D721Med (cell line): ENCODE results near the gene FA2H.
A peak's percentile ranks its signal among the peaks of the same experiment; 100 is the strongest.
"Not testable (repeated sequence)": the region's sequence is repeated elsewhere in the genome, so short reads cannot be mapped to it uniquely, and the experiment has no call there.

ENCODE experiments used
- DNase-seq: peaks from one replicate; pipeline ENCODE4 v3.0.0; 2011; ENCODE audit warnings: low spot score; ENCODE audit not compliant: insufficient read length
- FAIRE-seq: peaks from 2 replicates; lab custom pipeline; 2011; peaks lifted over from hg19 to GRCh38; lab: Jason Lieb, UNC
- TF ChIP-seq, protein P1 (sequence below): IDR thresholded peaks from 2 replicates; pipeline ENCODE4 v1.5.1; 2012; ENCODE audit warnings: mild to moderate bottlenecking, control low read depth; ENCODE audit not compliant: insufficient read depth; ENCODE audit errors: missing control alignments

FA2H gene

GRCh38 chr16:74774223-74775139 is at the start of gene FA2H:
FA2H (minus strand) TSS chr16:74774820; CDS start chr16:74774755, 65 bp downstream.
- no peak for FAIRE-seq
- TF ChIP-seq, protein P1, sequence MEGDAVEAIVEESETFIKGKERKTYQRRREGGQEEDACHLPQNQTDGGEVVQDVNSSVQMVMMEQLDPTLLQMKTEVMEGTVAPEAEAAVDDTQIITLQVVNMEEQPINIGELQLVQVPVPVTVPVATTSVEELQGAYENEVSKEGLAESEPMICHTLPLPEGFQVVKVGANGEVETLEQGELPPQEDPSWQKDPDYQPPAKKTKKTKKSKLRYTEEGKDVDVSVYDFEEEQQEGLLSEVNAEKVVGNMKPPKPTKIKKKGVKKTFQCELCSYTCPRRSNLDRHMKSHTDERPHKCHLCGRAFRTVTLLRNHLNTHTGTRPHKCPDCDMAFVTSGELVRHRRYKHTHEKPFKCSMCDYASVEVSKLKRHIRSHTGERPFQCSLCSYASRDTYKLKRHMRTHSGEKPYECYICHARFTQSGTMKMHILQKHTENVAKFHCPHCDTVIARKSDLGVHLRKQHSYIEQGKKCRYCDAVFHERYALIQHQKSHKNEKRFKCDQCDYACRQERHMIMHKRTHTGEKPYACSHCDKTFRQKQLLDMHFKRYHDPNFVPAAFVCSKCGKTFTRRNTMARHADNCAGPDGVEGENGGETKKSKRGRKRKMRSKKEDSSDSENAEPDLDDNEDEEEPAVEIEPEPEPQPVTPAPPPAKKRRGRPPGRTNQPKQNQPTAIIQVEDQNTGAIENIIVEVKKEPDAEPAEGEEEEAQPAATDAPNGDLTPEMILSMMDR: no peak
- DNase-seq: peak; percentile 69

DNA sequence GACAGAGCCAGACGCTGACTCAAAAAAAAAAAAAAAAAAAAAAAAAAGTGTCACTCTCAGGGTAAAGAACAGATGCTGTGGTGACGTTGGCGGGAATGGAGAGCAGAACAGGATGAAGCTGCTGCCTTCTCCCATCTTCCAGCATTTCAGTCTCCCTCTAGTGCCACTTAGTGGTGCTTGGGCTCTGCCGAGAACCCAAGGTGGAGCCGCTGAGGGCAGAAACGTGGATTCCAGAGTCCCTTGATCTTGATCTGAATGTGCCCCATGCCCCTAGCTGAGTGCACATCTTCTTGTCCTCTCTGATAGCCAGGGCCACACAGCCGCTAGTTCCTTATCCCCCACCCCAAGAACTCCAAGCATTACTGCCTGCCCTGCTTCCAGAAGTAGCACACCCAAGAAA is 43.2 kb upstream of the FA2H start:
- DNase-seq (no peak), FAIRE-seq (no peak)
- TF ChIP-seq, protein P1: no peak

GRCh38 chr16:74813109-74813641 is 38.6 kb upstream of the FA2H start:
- DNase-seq (peak; percentile 44), FAIRE-seq (no peak)
- TF ChIP-seq, protein P1: peak; percentile 70

- no peak for DNase-seq
- TF ChIP-seq, protein P1: no peak
- FAIRE-seq: no peak
Measured at GRCh38 chr16:74811911-74812310, 37.3 kb upstream of the FA2H start.

- not testable (repeated sequence) for DNase-seq, FAIRE-seq
Measured at GRCh38 chr16:74811216-74811615, 36.6 kb upstream of the FA2H start.

DNA sequence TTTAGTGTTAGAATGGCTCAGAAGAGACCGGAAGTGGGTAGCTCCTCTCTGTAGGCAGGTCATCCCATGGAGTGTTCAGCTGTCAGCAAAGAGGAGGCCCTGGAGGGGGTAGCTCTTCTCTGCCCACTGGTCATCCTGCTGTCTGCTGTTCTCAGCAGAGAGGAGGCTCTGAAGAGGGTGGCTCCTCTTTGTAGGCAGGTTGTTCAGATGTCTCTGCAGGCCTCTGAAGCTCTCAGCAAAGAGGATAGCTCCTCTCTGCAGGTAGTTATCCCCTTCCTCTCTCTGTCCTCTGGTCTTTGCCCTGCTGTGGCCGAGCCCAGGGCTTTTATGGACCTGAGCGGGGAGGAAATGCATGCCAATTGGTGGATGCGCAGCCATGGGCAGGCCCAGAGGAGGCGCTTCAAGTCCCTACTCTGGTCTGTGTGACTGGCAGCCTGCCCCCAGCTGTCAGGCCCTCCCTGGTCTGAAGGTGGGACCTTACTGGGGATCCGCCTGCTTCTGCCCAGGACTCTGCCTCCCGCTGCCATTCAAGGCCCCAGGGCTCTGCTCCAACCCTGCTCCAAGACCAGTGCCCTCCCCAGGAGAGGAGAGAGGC is 32.5 kb upstream of the FA2H start:
- TF ChIP-seq, protein P1: no peak
- no peak for DNase-seq
- no peak for FAIRE-seq

GRCh38 chr16:74800216-74800871 is 25.7 kb upstream of the FA2H start:
- FAIRE-seq (no peak), DNase-seq (no peak)
- TF ChIP-seq, protein P1: no peak
